Activated naive CD4-positive, alpha-beta T cell treated with anti-CD3 and anti-CD28 coated beads, Interleukin-2, amount 10 ng/mL, durations not matched to agents 7 days and 5 days (primary cell): ENCODE measurements around the gene RIN1.

Experiments
- CTCF ChIA-PET: fragments of 350-600 bp; sonication (Branson Sonifier 250); formaldehyde crosslinking; loops from one replicate; lab custom pipeline; 2021; ENCODE audit warnings: antibody characterized with exemption; lab: Charles Lee
- DNase-seq: peaks from one replicate; pipeline ENCODE4 v3.0.0-alpha.2; 2020
- H3K27ac Mint-ChIP-seq: one replicate; pipeline ENCODE4 v1.8.0; 2021; ENCODE audit warnings: mild to moderate bottlenecking, moderate library complexity, mixed read lengths
- H3K27me3 Mint-ChIP-seq: one replicate; pipeline ENCODE4 v1.8.0; 2021; ENCODE audit warnings: mild to moderate bottlenecking, mixed read lengths
- H3K36me3 Mint-ChIP-seq: one replicate; pipeline ENCODE4 v1.8.0; 2021; ENCODE audit warnings: mixed read lengths
- H3K4me1 Mint-ChIP-seq: one replicate; pipeline ENCODE4 v1.8.0; 2021; ENCODE audit warnings: mixed read lengths
- H3K4me3 Mint-ChIP-seq: one replicate; pipeline ENCODE4 v1.8.0; 2021; ENCODE audit warnings: mild to moderate bottlenecking, moderate library complexity, mixed read lengths
- H3K9me3 Mint-ChIP-seq: one replicate; pipeline ENCODE4 v1.8.0; 2021; ENCODE audit warnings: mixed read lengths

The RIN1 gene

GRCh38 chr11:66346476-66347424 lies 10.5 kb upstream of the RIN1 start:
- Mint-ChIP-seq H3K27ac (peak overlapping the region; percentile 67), H3K4me3 (peak overlapping the region; percentile 94), H3K27me3 (peaks cover 7% of the 10 kb centered on the region), H3K36me3 (peaks cover 15% of the 10 kb centered on the region), H3K9me3 (no peaks in the 10 kb centered on the region), H3K4me1 (peaks cover 54% of the 10 kb centered on the region)
- DNase-seq = peak; percentile 27
- CTCF ChIA-PET = interaction anchor here (1.3 to 4.2 kb wide), 3 partner anchors 17 to 35 kb away, joined by 5 to 29 read pairs (median 8); no protein-coding TSS in a partner anchor

DNA sequence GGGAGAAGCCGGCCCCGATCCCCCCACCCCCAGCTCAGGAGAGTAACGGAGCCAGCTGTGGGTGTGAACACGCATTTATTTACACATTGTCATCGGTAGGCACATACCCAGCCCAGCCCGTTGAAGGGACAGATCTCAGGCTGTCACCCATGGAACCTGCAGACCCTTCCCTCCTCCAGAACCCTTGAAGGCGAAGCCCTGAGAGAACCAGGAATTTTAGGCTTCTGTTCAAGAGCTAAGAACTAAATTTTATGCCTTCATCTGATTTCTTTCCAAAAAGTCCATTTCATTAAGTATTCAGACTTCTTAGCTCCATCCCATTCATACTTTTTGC lies 9.0 kb upstream of the RIN1 start:
- Mint-ChIP-seq H3K27me3 (peaks cover 7% of the 10 kb centered on the region), H3K27ac (peak overlapping the region; percentile 92), H3K36me3 (peaks cover 22% of the 10 kb centered on the region), H3K4me1 (peaks cover 54% of the 10 kb centered on the region), H3K4me3 (peak overlapping the region; percentile 94), H3K9me3 (no peaks in the 10 kb centered on the region)
- no peak for DNase-seq
- CTCF ChIA-PET = interaction anchor here (1.0 to 4.2 kb wide), 3 partner anchors 20 to 44 kb away, joined by 5 to 29 read pairs (median 11); no protein-coding TSS in a partner anchor

DNA sequence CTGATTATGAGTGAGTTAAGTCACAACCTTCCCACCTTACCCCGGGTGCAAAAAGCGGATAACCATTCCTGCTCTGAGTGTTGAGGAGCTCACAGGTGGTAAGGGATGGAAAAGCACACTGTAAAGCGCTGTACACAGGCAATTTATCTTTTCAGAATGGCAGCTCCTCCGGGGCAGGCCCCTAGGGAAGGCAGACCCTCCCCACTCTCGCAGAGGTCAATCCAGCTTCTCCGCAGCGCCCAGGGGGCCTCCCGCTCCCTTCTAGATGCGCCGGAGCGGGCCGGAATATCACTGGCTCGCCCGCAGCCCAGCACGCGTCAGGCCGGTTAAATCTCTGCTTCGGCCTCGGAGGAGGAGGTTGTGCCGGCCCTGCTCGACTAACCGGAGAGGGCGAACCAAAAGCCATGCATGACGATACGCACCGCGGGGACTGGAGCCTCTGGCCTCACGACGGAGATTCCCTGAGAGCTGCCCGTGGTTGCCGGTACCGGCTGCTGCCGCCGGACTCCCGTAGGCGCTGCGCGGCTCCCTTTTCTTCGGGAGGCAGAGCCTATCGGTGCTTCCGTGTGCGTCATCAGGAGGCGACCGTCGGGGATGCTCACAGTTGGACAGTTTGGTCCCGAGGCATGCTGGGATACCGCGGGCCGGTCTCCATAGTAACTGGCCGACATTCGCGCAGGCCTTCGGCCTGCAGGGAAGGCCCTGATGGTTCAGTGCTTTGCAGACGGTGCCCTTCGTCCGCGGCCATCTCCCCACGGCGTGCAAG lies 8.5 kb upstream of the RIN1 start, which contains the start of gene BRMS1:
Gene BRMS1, minus strand, starts transcription at position 555 of the 766 bp plus-strand sequence. CDS start 2,870 bp downstream, outside the sequence.
- peak within 1 kb of the TSS; percentile 92 for H3K27ac Mint-ChIP-seq
- H3K4me3 Mint-ChIP-seq = peak within 1 kb of the TSS; percentile 94
- no peaks in the 10 kb centered on the region for H3K9me3 Mint-ChIP-seq
- H3K4me1 Mint-ChIP-seq = peaks cover 54% of the 10 kb centered on the region
- CTCF ChIA-PET = interaction anchor here (1.0 to 4.2 kb wide), 4 partner anchors 10 to 44 kb away, joined by 3 to 29 read pairs (median 7); partner anchors contain the start of gene CD248
- H3K27me3 Mint-ChIP-seq = peaks cover 7% of the 10 kb centered on the region
- DNase-seq = peak; percentile 99
- peaks cover 25% of the 10 kb centered on the region for H3K36me3 Mint-ChIP-seq

DNA sequence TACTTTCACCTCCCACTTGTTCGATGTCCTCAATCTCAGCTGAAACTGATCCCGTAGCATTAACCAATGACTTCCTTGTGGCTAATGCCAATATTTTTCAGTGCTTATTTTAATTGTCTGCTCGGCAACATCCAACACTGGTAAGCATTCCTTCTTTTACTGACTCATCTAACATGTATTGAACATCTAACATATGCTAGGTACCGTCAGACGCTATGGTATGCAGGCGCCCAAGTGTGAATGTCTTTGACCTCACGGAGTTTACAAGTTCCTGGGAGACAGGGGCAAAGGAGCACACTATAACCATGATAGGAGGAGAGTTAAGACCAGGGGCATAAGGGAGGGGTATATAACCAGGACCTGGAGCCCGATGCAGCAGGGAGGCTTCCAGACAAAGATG lies 6.9 kb upstream of the RIN1 start:
- H3K27ac Mint-ChIP-seq = peak overlapping the region; percentile 70
- peak overlapping the region; percentile 94 for H3K4me3 Mint-ChIP-seq
- H3K36me3 Mint-ChIP-seq = peaks cover 31% of the 10 kb centered on the region
- H3K9me3 Mint-ChIP-seq = no peaks in the 10 kb centered on the region
- H3K4me1 Mint-ChIP-seq = peaks cover 49% of the 10 kb centered on the region
- peaks cover 5% of the 10 kb centered on the region for H3K27me3 Mint-ChIP-seq
- CTCF ChIA-PET = interaction anchor here (1.0 kb wide), 1 partner anchor 31 kb away, joined by 4 read pairs; no protein-coding TSS in a partner anchor
- no peak for DNase-seq

- peaks cover 51% of the 10 kb centered on the region for H3K4me1 Mint-ChIP-seq
- H3K27ac Mint-ChIP-seq = peak overlapping the region; percentile 37
- CTCF ChIA-PET = no interaction called here
- H3K9me3 Mint-ChIP-seq = no peaks in the 10 kb centered on the region
- no peak for DNase-seq
- H3K27me3 Mint-ChIP-seq = peaks cover under 1% of the 10 kb centered on the region
- peaks cover 37% of the 10 kb centered on the region for H3K36me3 Mint-ChIP-seq
- H3K4me3 Mint-ChIP-seq = no peak overlapping the region
Observed at GRCh38 chr11:66341502-66342126, 5.4 kb upstream of the RIN1 start.

- no peak for DNase-seq
- H3K27ac Mint-ChIP-seq = peak overlapping the region; percentile 37
- H3K36me3 Mint-ChIP-seq = peaks cover 38% of the 10 kb centered on the region
- CTCF ChIA-PET = interaction anchor here (3.5 kb wide), 1 partner anchor 29 kb away, joined by 16 read pairs; no protein-coding TSS in a partner anchor
- H3K4me3 Mint-ChIP-seq = no peak overlapping the region
- peaks cover 7% of the 10 kb centered on the region for H3K27me3 Mint-ChIP-seq
- H3K9me3 Mint-ChIP-seq = no peaks in the 10 kb centered on the region
- peaks cover 50% of the 10 kb centered on the region for H3K4me1 Mint-ChIP-seq
Observed at GRCh38 chr11:66340596-66341501, 4.6 kb upstream of the RIN1 start.

GRCh38 chr11:66339686-66340483 lies 3.7 kb upstream of the RIN1 start:
- no peak overlapping the region for H3K27ac Mint-ChIP-seq
- H3K27me3 Mint-ChIP-seq = peaks cover 14% of the 10 kb centered on the region
- peaks cover 37% of the 10 kb centered on the region for H3K36me3 Mint-ChIP-seq
- peaks cover 46% of the 10 kb centered on the region for H3K4me1 Mint-ChIP-seq
- no peaks in the 10 kb centered on the region for H3K9me3 Mint-ChIP-seq
- H3K4me3 Mint-ChIP-seq = no peak overlapping the region
- no peak for DNase-seq
- CTCF ChIA-PET = interaction anchor here (1.2 to 3.5 kb wide), 2 partner anchors 28 to 46 kb away, joined by 3 to 16 read pairs; no protein-coding TSS in a partner anchor

DNA sequence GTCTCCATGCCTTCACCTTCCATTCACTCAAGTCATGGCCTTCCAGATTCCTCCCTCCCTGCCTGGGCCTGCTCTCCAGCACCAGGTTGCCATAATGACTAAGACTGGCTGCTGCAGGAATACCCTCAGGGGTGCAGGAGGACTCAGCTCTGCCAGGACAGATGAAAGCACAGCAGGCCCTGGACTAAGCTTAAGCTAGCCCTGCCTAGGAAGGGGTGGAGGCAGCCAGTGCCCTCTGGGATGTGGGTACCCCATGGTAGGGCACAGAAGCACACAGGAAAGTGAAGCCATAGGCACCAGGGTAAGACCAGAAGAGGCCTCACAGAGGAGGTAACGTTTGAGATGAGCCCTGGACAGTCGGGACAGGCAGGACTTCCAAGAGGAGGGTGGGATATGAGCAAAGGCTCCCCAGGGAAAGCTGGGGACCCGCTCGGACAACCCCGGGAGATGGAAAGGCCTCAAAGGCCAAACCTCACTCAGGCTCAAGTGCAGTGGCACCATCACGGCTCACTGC lies 3.0 kb upstream of the RIN1 start:
- Mint-ChIP-seq H3K27me3 (peaks cover 14% of the 10 kb centered on the region), H3K4me3 (no peak overlapping the region), H3K4me1 (peaks cover 39% of the 10 kb centered on the region), H3K36me3 (peaks cover 34% of the 10 kb centered on the region), H3K9me3 (no peaks in the 10 kb centered on the region), H3K27ac (no peak overlapping the region)
- DNase-seq = no peak
- CTCF ChIA-PET = interaction anchor here (1.2 to 3.5 kb wide), 2 partner anchors 27 to 47 kb away, joined by 3 to 16 read pairs; no protein-coding TSS in a partner anchor

DNA sequence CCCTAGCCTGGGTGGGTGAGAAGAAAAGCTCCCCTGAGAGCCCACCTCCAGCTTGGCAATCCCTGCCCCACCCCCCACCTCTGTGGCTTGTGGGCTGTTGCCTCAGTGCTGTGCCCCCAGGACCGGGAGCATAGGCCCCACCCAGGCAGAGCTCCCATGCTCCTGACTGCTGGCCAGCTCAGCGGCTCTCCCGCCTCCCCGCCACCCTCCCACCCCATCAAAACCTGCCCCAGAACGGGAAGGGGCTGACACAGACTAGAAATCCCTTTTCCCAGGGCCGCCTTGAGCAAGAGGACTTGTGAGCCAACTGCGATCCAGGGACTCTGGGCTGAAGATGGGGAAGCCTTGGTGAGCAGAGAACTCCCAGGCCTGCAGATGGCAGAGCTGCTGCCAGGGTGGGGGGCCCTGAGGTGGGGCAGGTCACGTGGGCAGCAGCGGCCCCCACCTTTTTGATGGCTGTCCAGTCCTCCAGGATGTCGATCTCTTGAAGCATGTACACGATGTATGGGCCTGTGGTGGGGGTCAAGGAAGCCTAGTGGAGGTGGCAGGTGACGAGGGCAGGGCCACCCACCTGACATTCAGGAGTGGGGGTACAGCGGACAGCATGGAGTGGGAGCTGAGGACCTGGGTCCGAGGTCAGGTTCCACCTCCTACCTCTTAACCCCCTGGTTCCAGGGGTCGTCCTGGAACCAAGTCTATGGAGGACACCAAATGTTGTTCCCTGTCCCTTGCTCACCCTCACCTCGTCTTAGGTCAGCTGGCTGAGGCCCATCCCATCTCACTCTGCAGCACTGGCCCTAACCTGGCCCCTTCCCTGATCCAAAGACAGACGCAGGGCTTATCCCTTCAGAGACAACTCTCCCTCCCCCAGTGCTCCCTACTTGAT lies 2.3 kb upstream of the RIN1 start:
- CTCF ChIA-PET = interaction anchor here (0.8 to 3.5 kb wide), 3 partner anchors 10 to 50 kb away, joined by 3 to 16 read pairs (median 3); no protein-coding TSS in a partner anchor
- Mint-ChIP-seq H3K27ac (no peak overlapping the region), H3K4me3 (no peak overlapping the region), H3K9me3 (no peaks in the 10 kb centered on the region), H3K36me3 (peaks cover 33% of the 10 kb centered on the region), H3K27me3 (peaks cover 14% of the 10 kb centered on the region), H3K4me1 (peaks cover 32% of the 10 kb centered on the region)
- DNase-seq = no peak

- peaks cover 28% of the 10 kb centered on the region for H3K36me3 Mint-ChIP-seq
Observed at GRCh38 chr11:66337103-66337899, 1.1 kb upstream of the RIN1 start.

More at GRCh38 chr11:66337103-66337899, 1.1 kb upstream of the RIN1 start:
- no peak overlapping the region for H3K4me3 Mint-ChIP-seq
- CTCF ChIA-PET = interaction anchor here (0.8 to 3.5 kb wide), 4 partner anchors 8 to 51 kb away, joined by 3 to 27 read pairs (median 10); no protein-coding TSS in a partner anchor
- H3K27me3 Mint-ChIP-seq = peaks cover 14% of the 10 kb centered on the region
- peaks cover 23% of the 10 kb centered on the region for H3K4me1 Mint-ChIP-seq
- no peak overlapping the region for H3K27ac Mint-ChIP-seq
- no peak for DNase-seq
- H3K9me3 Mint-ChIP-seq = no peaks in the 10 kb centered on the region
